Panc1 (cell line): ENCODE measurements around the gene SFI1.
"Not testable (repeated sequence)": the region's sequence is repeated elsewhere in the genome, so short reads cannot be mapped to it uniquely, and the experiment has no call there.

Source experiments
- POLR2AphosphoS5 ChIP-seq: IDR thresholded peaks from 2 replicates; pipeline ENCODE4 v1.6.1; 2012; ENCODE audit warnings: mild to moderate bottlenecking, low read depth, low read length, moderate library complexity
- TCF7L2 ChIP-seq: IDR thresholded peaks from 2 replicates; pipeline ENCODE4 v1.6.1; 2011; ENCODE audit warnings: mild to moderate bottlenecking, low read depth, low read length, inconsistent platforms
- TF ChIP-seq, protein P1 (sequence below): fragments of 450-650 bp; IDR thresholded peaks from 2 replicates; pipeline ENCODE4 v1.5.1; 2017; ENCODE audit warnings: mild to moderate bottlenecking
- TF ChIP-seq, protein P2 (sequence below), 2 experiments: IDR thresholded peaks; 2 replicates each; pipeline ENCODE4 v1.6.1; 2011 to 2012; ENCODE audit warnings: low read depth in 2 of 2, control low read depth in 1 of 2, low read length in 1 of 2, mild to moderate bottlenecking in 1 of 2, moderate library complexity in 1 of 2; ENCODE audit not compliant: insufficient read depth in 1 of 2

DNA sequence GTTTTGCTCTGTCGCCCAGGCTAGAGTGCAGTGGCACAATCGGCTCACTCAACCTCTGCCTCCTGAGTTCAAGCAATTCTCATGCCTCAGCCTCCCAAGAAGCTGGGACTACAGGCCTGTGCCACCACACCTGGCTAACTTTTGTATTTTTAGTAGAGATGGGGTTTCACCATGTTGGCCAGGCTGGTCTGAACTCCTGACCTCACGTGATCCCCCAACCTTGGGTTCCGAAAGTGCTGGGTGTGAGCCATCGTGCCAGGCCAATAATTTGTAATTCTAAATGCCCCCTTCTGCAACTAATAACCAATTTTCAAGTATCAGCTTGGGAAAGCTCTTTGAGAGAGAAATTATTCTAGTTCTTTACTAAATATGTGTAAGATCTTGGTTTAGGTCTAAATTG lies 3.0 kb upstream of the SFI1 start:
- TF ChIP-seq, protein P1, sequence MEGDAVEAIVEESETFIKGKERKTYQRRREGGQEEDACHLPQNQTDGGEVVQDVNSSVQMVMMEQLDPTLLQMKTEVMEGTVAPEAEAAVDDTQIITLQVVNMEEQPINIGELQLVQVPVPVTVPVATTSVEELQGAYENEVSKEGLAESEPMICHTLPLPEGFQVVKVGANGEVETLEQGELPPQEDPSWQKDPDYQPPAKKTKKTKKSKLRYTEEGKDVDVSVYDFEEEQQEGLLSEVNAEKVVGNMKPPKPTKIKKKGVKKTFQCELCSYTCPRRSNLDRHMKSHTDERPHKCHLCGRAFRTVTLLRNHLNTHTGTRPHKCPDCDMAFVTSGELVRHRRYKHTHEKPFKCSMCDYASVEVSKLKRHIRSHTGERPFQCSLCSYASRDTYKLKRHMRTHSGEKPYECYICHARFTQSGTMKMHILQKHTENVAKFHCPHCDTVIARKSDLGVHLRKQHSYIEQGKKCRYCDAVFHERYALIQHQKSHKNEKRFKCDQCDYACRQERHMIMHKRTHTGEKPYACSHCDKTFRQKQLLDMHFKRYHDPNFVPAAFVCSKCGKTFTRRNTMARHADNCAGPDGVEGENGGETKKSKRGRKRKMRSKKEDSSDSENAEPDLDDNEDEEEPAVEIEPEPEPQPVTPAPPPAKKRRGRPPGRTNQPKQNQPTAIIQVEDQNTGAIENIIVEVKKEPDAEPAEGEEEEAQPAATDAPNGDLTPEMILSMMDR = not testable (repeated sequence)
- TF ChIP-seq, protein P2, sequence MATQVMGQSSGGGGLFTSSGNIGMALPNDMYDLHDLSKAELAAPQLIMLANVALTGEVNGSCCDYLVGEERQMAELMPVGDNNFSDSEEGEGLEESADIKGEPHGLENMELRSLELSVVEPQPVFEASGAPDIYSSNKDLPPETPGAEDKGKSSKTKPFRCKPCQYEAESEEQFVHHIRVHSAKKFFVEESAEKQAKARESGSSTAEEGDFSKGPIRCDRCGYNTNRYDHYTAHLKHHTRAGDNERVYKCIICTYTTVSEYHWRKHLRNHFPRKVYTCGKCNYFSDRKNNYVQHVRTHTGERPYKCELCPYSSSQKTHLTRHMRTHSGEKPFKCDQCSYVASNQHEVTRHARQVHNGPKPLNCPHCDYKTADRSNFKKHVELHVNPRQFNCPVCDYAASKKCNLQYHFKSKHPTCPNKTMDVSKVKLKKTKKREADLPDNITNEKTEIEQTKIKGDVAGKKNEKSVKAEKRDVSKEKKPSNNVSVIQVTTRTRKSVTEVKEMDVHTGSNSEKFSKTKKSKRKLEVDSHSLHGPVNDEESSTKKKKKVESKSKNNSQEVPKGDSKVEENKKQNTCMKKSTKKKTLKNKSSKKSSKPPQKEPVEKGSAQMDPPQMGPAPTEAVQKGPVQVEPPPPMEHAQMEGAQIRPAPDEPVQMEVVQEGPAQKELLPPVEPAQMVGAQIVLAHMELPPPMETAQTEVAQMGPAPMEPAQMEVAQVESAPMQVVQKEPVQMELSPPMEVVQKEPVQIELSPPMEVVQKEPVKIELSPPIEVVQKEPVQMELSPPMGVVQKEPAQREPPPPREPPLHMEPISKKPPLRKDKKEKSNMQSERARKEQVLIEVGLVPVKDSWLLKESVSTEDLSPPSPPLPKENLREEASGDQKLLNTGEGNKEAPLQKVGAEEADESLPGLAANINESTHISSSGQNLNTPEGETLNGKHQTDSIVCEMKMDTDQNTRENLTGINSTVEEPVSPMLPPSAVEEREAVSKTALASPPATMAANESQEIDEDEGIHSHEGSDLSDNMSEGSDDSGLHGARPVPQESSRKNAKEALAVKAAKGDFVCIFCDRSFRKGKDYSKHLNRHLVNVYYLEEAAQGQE (IDR thresholded peaks at IDR 0.05; ENCODE audit: insufficient read depth in 1 of 2, low read depth in 2 of 2, low read length in 1 of 2) = not testable (repeated sequence)
- not testable (repeated sequence) for TF ChIP-seq TCF7L2, POLR2AphosphoS5
